Measurements from ENCODE around the gene NT5C1B.

- TF ChIP-seq CTCF (IDR thresholded peaks at IDR 0.05 in 8 of 11, conservative IDR thresholded peaks at IDR 0.05 in 3 of 11) (no peak), POLR2AphosphoS5 (IDR thresholded peaks at IDR 0.05) (no peak), POLR2A (IDR thresholded peaks at IDR 0.05) (no peak)
These were observed 36.2 kb upstream of the NT5C1B start for GRCh38 chr2:18625563-18625962.
